ENCODE measurements around the gene TMTC2.

Gene TMTC2

GRCh38 chr12:82671673-82672195 lies 15.0 kb upstream of the TMTC2 start:
- H3K9me3 ChIP-seq (ENCODE audit: low read depth, low read length): no peaks in the 10 kb centered on the region
- no peak overlapping the region for H3K9ac ChIP-seq (ENCODE audit: insufficient read length)
- no peak overlapping the region for H3K27ac ChIP-seq
- TF ChIP-seq POLR2AphosphoS5 (IDR thresholded peaks at IDR 0.05; ENCODE audit: borderline replicate concordance, low read depth, low read length) (no peak), EZH2 (IDR thresholded peaks at IDR 0.05) (no peak), FOXP2 (optimal IDR thresholded peaks at IDR 0.05; ENCODE audit: control extremely low read depth, extremely low read length, insufficient read depth) (no peak)
- H3K4me3 ChIP-seq: no peak overlapping the region
- no peaks in the 10 kb centered on the region for H3K36me3 ChIP-seq (ENCODE audit: insufficient read depth, low read length)
- DNase-seq (ENCODE audit: low read depth, low spot score): no peak

GRCh38 chr12:82672811-82673495 lies 13.8 kb upstream of the TMTC2 start:
- TF ChIP-seq FOXP2 (optimal IDR thresholded peaks at IDR 0.05; ENCODE audit: control extremely low read depth, extremely low read length, insufficient read depth) (no peak), EZH2 (IDR thresholded peaks at IDR 0.05) (no peak), POLR2AphosphoS5 (IDR thresholded peaks at IDR 0.05; ENCODE audit: borderline replicate concordance, low read depth, low read length) (no peak)
- no peak for DNase-seq (ENCODE audit: low read depth, low spot score)
- no peaks in the 10 kb centered on the region for H3K9me3 ChIP-seq (ENCODE audit: low read depth, low read length)
- H3K27ac ChIP-seq: no peak overlapping the region
- H3K4me3 ChIP-seq: no peak overlapping the region
- no peaks in the 10 kb centered on the region for H3K36me3 ChIP-seq (ENCODE audit: insufficient read depth, low read length)
- no peak overlapping the region for H3K9ac ChIP-seq (ENCODE audit: insufficient read length)

GRCh38 chr12:82673698-82674097 lies 13.0 kb upstream of the TMTC2 start:
- H3K36me3 ChIP-seq (ENCODE audit: insufficient read depth, low read length): no peaks in the 10 kb centered on the region

GRCh38 chr12:82675246-82675645 lies 11.5 kb upstream of the TMTC2 start:
- H3K4me3 ChIP-seq: no peak overlapping the region
- no peak for DNase-seq (ENCODE audit: low read depth, low spot score)

More at GRCh38 chr12:82673698-82674097, 13.0 kb upstream of the TMTC2 start:
- Histone ChIP-seq H3K4me3 (no peak overlapping the region), H3K9me3 (ENCODE audit: low read depth, low read length) (no peaks in the 10 kb centered on the region), H3K27ac (no peak overlapping the region), H3K9ac (ENCODE audit: insufficient read length) (no peak overlapping the region)
- no peak for DNase-seq (ENCODE audit: low read depth, low spot score)
- TF ChIP-seq POLR2AphosphoS5 (IDR thresholded peaks at IDR 0.05; ENCODE audit: borderline replicate concordance, low read depth, low read length) (no peak), FOXP2 (optimal IDR thresholded peaks at IDR 0.05; ENCODE audit: control extremely low read depth, extremely low read length, insufficient read depth) (no peak)

GRCh38 chr12:82682326-82682725 lies 4.4 kb upstream of the TMTC2 start:
- H3K27ac ChIP-seq: peak overlapping the region; percentile 43; the same call in 1 of the 2 replicates
- H3K9me3 ChIP-seq (ENCODE audit: low read depth, low read length): no peaks in the 10 kb centered on the region
- TF ChIP-seq POLR2AphosphoS5 (IDR thresholded peaks at IDR 0.05; ENCODE audit: borderline replicate concordance, low read depth, low read length) (no peak), FOXP2 (optimal IDR thresholded peaks at IDR 0.05; ENCODE audit: control extremely low read depth, extremely low read length, insufficient read depth) (no peak), EZH2 (IDR thresholded peaks at IDR 0.05) (no peak)
- no peak for DNase-seq (ENCODE audit: low read depth, low spot score)
- H3K36me3 ChIP-seq (ENCODE audit: insufficient read depth, low read length): no peaks in the 10 kb centered on the region
- peak overlapping the region; percentile 61 for H3K4me3 ChIP-seq
- H3K9ac ChIP-seq (ENCODE audit: insufficient read length): peak overlapping the region; percentile 44

More at GRCh38 chr12:82675246-82675645, 11.5 kb upstream of the TMTC2 start:
- no peaks in the 10 kb centered on the region for H3K9me3 ChIP-seq (ENCODE audit: low read depth, low read length)
- TF ChIP-seq EZH2 (IDR thresholded peaks at IDR 0.05) (no peak), FOXP2 (optimal IDR thresholded peaks at IDR 0.05; ENCODE audit: control extremely low read depth, extremely low read length, insufficient read depth) (no peak), POLR2AphosphoS5 (IDR thresholded peaks at IDR 0.05; ENCODE audit: borderline replicate concordance, low read depth, low read length) (no peak)
- no peak overlapping the region for H3K27ac ChIP-seq
- no peak overlapping the region for H3K9ac ChIP-seq (ENCODE audit: insufficient read length)
- H3K36me3 ChIP-seq (ENCODE audit: insufficient read depth, low read length): no peaks in the 10 kb centered on the region

GRCh38 chr12:82682851-82683261 lies 3.9 kb upstream of the TMTC2 start:
- H3K4me3 ChIP-seq: peak overlapping the region; percentile 61
- no peaks in the 10 kb centered on the region for H3K36me3 ChIP-seq (ENCODE audit: insufficient read depth, low read length)
- H3K27ac ChIP-seq: peak overlapping the region; percentile 43; the same call in 1 of the 2 replicates
- TF ChIP-seq FOXP2 (optimal IDR thresholded peaks at IDR 0.05; ENCODE audit: control extremely low read depth, extremely low read length, insufficient read depth) (no peak), POLR2AphosphoS5 (IDR thresholded peaks at IDR 0.05; ENCODE audit: borderline replicate concordance, low read depth, low read length) (no peak; the same call in 1 of the 2 replicates), EZH2 (IDR thresholded peaks at IDR 0.05) (no peak)
- no peak for DNase-seq (ENCODE audit: low read depth, low spot score)
- no peaks in the 10 kb centered on the region for H3K9me3 ChIP-seq (ENCODE audit: low read depth, low read length)
- peak overlapping the region; percentile 44 for H3K9ac ChIP-seq (ENCODE audit: insufficient read length)

GRCh38 chr12:82685790-82686167 lies 927 bp upstream of the TMTC2 start:
- Histone ChIP-seq H3K9ac (ENCODE audit: insufficient read length) (no peak overlapping the region), H3K9me3 (ENCODE audit: low read depth, low read length) (no peaks in the 10 kb centered on the region), H3K27ac (no peak overlapping the region), H3K36me3 (ENCODE audit: insufficient read depth, low read length) (no peaks in the 10 kb centered on the region), H3K4me3 (peak overlapping the region; percentile 86)
- TF ChIP-seq EZH2 (IDR thresholded peaks at IDR 0.05) (no peak), FOXP2 (optimal IDR thresholded peaks at IDR 0.05; ENCODE audit: control extremely low read depth, extremely low read length, insufficient read depth) (no peak), POLR2AphosphoS5 (IDR thresholded peaks at IDR 0.05; ENCODE audit: borderline replicate concordance, low read depth, low read length) (no peak)
- peak; percentile 62 for DNase-seq (ENCODE audit: low read depth, low spot score)

GRCh38 chr12:82687021-82688011 lies 610 bp downstream of the TMTC2 start:
- Histone ChIP-seq H3K36me3 (ENCODE audit: insufficient read depth, low read length) (no peaks in the 10 kb centered on the region), H3K9me3 (ENCODE audit: low read depth, low read length) (no peaks in the 10 kb centered on the region), H3K4me3 (peak overlapping the region; percentile 86), H3K27ac (no peak overlapping the region), H3K9ac (ENCODE audit: insufficient read length) (no peak overlapping the region)
- no peak for TF ChIP-seq EZH2 (IDR thresholded peaks at IDR 0.05)
- no peak for TF ChIP-seq POLR2AphosphoS5 (IDR thresholded peaks at IDR 0.05; ENCODE audit: borderline replicate concordance, low read depth, low read length)
- no peak for TF ChIP-seq FOXP2 (optimal IDR thresholded peaks at IDR 0.05; ENCODE audit: control extremely low read depth, extremely low read length, insufficient read depth)
- DNase-seq (ENCODE audit: low read depth, low spot score): no peak

Data from SK-N-MC (cell line).